Ishikawa (cell line): Measurements from ENCODE around the gene ENOX1.

Experiments
- CEBPB ChIP-seq: IDR thresholded peaks from 2 replicates; pipeline ENCODE4 v1.6.1; 2012
- CREB1 ChIP-seq: IDR thresholded peaks from 2 replicates; pipeline ENCODE4 v1.6.1; 2012; ENCODE audit warnings: low read depth
- EGR1 ChIP-seq: IDR thresholded peaks from 2 replicates; pipeline ENCODE4 v1.6.1; 2012
- EP300 ChIP-seq: IDR thresholded peaks from 2 replicates; pipeline ENCODE4 v1.6.1; 2012; ENCODE audit warnings: borderline replicate concordance
- FOXM1 ChIP-seq: IDR thresholded peaks from 2 replicates; pipeline ENCODE4 v1.6.1; 2012; ENCODE audit warnings: low read depth, borderline replicate concordance
- NFIC ChIP-seq: IDR thresholded peaks from 2 replicates; pipeline ENCODE4 v1.6.1; 2012
- RAD21 ChIP-seq: IDR thresholded peaks from 2 replicates; pipeline ENCODE4 v1.6.1; 2012; ENCODE audit warnings: low read depth
- TAF1 ChIP-seq: IDR thresholded peaks from 2 replicates; pipeline ENCODE4 v1.6.1; 2012; ENCODE audit warnings: low read depth, mild to moderate bottlenecking
- TCF12 ChIP-seq: IDR thresholded peaks from 2 replicates; pipeline ENCODE4 v1.6.1; 2012; ENCODE audit warnings: low read depth
- TEAD4 ChIP-seq: IDR thresholded peaks from 2 replicates; pipeline ENCODE4 v1.6.1; 2012
- YY1 ChIP-seq: IDR thresholded peaks from 2 replicates; pipeline ENCODE4 v1.6.1; 2012; ENCODE audit warnings: low read depth
- ZBTB7A ChIP-seq: IDR thresholded peaks from 2 replicates; pipeline ENCODE4 v1.6.1; 2012; ENCODE audit warnings: low read depth
- TF ChIP-seq, protein P1 (sequence below): IDR thresholded peaks from 2 replicates; pipeline ENCODE4 v1.6.1; 2012; ENCODE audit warnings: low read depth, mild to moderate bottlenecking
- TF ChIP-seq, protein P2 (sequence below): IDR thresholded peaks from 2 replicates; pipeline ENCODE4 v1.6.1; 2012
- TF ChIP-seq, protein P3 (sequence below): IDR thresholded peaks from 2 replicates; pipeline ENCODE4 v1.6.1; 2012

Gene ENOX1

DNA sequence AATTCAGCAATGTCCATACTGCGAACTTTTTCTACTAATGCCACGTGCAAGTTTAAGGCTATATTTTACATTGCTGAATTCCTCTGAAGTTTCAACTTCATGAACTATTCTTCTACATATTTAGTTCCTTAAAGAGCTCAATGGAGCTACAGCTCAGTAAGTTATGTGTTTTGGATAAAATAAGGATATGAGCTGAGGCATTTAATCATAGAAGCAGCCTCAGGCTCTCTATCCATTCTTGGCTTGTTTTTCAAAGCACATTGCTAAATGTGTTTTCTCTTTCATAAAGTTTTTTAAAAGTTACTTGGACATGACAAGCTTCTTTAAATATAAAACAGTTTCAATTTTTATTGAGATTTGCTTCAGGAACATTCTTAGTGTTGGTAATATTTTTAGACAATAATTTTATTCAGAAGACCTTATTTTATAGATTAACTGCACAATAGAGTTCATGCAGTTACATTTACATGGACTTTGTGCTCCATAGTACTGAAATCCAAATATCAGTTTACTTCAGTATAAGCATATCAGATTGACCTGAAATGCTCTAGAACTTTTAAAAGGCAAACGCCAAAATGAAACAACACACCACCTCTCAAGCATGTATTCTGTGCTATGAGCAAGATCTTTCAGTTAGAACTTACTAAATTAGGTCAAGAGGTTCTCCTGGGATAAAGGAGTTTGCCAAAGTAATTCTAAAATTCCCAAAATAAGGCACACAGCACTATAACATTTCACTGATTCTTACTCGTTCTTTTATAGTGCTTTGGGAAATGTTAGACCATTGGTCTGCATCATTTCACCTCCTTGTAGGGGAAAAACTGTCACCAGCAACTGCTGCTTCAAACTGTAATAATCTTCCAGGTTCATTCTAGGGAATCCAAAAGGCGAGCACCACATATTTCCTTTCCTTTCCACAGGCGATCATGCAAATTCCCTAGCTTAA lies 275.5 kb downstream of the ENOX1 start:
- TF ChIP-seq RAD21 (no peak), CREB1 (no peak), FOXM1 (no peak), TAF1 (no peak), EP300 (no peak), EGR1 (no peak), NFIC (no peak), TEAD4 (no peak), CEBPB (no peak), YY1 (no peak), TCF12 (no peak), ZBTB7A (no peak)
- TF ChIP-seq, protein P1, sequence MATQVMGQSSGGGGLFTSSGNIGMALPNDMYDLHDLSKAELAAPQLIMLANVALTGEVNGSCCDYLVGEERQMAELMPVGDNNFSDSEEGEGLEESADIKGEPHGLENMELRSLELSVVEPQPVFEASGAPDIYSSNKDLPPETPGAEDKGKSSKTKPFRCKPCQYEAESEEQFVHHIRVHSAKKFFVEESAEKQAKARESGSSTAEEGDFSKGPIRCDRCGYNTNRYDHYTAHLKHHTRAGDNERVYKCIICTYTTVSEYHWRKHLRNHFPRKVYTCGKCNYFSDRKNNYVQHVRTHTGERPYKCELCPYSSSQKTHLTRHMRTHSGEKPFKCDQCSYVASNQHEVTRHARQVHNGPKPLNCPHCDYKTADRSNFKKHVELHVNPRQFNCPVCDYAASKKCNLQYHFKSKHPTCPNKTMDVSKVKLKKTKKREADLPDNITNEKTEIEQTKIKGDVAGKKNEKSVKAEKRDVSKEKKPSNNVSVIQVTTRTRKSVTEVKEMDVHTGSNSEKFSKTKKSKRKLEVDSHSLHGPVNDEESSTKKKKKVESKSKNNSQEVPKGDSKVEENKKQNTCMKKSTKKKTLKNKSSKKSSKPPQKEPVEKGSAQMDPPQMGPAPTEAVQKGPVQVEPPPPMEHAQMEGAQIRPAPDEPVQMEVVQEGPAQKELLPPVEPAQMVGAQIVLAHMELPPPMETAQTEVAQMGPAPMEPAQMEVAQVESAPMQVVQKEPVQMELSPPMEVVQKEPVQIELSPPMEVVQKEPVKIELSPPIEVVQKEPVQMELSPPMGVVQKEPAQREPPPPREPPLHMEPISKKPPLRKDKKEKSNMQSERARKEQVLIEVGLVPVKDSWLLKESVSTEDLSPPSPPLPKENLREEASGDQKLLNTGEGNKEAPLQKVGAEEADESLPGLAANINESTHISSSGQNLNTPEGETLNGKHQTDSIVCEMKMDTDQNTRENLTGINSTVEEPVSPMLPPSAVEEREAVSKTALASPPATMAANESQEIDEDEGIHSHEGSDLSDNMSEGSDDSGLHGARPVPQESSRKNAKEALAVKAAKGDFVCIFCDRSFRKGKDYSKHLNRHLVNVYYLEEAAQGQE: no peak
- TF ChIP-seq, protein P2, sequence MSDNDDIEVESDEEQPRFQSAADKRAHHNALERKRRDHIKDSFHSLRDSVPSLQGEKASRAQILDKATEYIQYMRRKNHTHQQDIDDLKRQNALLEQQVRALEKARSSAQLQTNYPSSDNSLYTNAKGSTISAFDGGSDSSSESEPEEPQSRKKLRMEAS: no peak
- TF ChIP-seq, protein P3, sequence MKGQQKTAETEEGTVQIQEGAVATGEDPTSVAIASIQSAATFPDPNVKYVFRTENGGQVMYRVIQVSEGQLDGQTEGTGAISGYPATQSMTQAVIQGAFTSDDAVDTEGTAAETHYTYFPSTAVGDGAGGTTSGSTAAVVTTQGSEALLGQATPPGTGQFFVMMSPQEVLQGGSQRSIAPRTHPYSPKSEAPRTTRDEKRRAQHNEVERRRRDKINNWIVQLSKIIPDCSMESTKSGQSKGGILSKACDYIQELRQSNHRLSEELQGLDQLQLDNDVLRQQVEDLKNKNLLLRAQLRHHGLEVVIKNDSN: no peak

DNA sequence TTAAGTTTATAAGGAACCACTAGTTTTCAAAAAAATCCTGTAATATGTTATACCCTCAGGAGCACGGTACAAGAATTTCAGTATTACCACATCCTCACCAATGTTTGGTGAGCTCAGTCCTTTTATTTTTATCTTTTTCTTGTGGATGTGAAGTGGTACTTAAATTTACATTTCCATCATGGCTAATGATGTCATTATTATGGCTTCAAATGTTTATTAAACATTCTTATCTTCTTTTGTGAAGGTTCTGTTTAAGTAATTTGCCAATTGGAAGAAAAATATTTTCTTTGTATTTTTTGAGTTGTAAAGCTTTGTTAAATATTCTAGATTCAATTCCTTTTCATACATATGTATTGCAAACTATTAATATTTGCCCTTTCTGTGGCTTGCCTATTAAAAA lies 291.0 kb downstream of the ENOX1 start:
- no peak for TF ChIP-seq TEAD4
- TF ChIP-seq CREB1: no peak
- TF ChIP-seq, protein P3: no peak
- no peak for TF ChIP-seq NFIC
- no peak for TF ChIP-seq EP300
- no peak for TF ChIP-seq FOXM1
- TF ChIP-seq, protein P2: no peak
- no peak for TF ChIP-seq RAD21
- TF ChIP-seq YY1: no peak
- no peak for TF ChIP-seq CEBPB
- TF ChIP-seq TAF1: no peak
- TF ChIP-seq, protein P1: no peak
- TF ChIP-seq TCF12: no peak
- TF ChIP-seq ZBTB7A: no peak
- TF ChIP-seq EGR1: no peak

DNA sequence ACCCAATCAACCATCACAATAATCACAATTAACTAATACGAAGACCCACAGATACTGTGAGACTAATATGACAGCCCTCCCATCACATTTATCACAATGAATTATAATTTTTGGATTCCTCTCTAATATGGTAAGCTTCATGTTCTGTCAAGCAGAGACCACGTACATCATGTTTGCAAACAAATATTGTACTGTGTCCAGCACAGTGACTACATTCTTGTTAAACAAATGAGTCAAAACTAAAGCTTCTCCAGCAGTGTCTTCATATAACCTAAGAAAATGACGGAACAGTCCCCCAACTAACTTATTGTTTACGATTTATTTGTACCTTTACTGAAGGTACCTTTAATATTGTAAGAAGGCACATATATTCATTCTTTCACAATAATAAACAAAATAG lies 292.6 kb downstream of the ENOX1 start:
- no peak for TF ChIP-seq TAF1
- no peak for TF ChIP-seq EGR1
- TF ChIP-seq FOXM1: no peak

DNA sequence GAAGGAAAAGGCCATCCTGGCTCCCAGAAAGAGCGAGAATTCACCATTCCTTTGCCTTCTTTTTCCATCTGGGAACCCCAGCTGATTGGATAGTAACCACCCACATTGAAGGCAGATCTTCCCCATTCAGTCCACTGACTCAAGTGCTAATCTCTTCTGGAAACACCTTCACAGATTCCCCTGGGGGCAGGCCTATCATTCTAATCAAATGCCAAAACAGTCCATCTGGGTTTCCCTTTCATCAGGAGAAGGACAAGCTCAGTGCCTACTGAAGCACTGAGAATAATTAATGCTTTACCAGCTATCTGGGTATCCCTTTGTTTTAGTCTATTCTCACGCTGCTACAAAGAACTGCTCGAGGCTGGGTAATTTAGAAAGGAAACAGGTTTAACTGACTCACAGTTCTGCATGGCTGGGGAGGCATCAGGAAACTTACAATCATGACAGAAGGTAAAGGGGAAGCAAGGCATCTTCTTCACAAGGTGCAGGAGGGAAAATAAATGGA lies 293.2 kb downstream of the ENOX1 start:
- TF ChIP-seq, protein P3: no peak
- TF ChIP-seq CEBPB (no peak), TAF1 (no peak), EGR1 (no peak)
- TF ChIP-seq, protein P1: no peak
